Testis (tissue), 2 donors: ENCODE measurements around the gene GSG1L.

Experiments
- POLR2A ChIP-seq: fragments of 450-650 bp; IDR thresholded peaks from one replicate; pipeline ENCODE4 v1.6.1; 2017; ENCODE audit warnings: antibody characterized with exemption, mild to moderate bottlenecking, moderate library complexity
- TF ChIP-seq, protein P1 (sequence below), 3 experiments: fragments of 450-650 bp in 2 of 3; fragments of 200-600 bp in 1 of 3; sonication (generic) in 1 of 3; IDR thresholded peaks; one replicate each; pipeline ENCODE4 v1.5.1; 2016 to 2019; ENCODE audit warnings: antibody characterized with exemption in 3 of 3, mild to moderate bottlenecking in 2 of 3, moderate library complexity in 1 of 3

- TF ChIP-seq, protein P1, sequence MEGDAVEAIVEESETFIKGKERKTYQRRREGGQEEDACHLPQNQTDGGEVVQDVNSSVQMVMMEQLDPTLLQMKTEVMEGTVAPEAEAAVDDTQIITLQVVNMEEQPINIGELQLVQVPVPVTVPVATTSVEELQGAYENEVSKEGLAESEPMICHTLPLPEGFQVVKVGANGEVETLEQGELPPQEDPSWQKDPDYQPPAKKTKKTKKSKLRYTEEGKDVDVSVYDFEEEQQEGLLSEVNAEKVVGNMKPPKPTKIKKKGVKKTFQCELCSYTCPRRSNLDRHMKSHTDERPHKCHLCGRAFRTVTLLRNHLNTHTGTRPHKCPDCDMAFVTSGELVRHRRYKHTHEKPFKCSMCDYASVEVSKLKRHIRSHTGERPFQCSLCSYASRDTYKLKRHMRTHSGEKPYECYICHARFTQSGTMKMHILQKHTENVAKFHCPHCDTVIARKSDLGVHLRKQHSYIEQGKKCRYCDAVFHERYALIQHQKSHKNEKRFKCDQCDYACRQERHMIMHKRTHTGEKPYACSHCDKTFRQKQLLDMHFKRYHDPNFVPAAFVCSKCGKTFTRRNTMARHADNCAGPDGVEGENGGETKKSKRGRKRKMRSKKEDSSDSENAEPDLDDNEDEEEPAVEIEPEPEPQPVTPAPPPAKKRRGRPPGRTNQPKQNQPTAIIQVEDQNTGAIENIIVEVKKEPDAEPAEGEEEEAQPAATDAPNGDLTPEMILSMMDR (IDR thresholded peaks at IDR 0.05) = no peak
- no peak for TF ChIP-seq POLR2A
Measured at GRCh38 chr16:27805828-27806351, 257.6 kb downstream of the GSG1L start.
